ENCODE results near the gene SERPINE2. TPM values are rescaled to one million over a fixed set of nuclear protein-coding genes. Genes with fewer than 3 reads are reported as not detected.

The SERPINE2 gene
- total RNA-seq, 1 experiment from 2014 or later = 93.3 TPM

DNA sequence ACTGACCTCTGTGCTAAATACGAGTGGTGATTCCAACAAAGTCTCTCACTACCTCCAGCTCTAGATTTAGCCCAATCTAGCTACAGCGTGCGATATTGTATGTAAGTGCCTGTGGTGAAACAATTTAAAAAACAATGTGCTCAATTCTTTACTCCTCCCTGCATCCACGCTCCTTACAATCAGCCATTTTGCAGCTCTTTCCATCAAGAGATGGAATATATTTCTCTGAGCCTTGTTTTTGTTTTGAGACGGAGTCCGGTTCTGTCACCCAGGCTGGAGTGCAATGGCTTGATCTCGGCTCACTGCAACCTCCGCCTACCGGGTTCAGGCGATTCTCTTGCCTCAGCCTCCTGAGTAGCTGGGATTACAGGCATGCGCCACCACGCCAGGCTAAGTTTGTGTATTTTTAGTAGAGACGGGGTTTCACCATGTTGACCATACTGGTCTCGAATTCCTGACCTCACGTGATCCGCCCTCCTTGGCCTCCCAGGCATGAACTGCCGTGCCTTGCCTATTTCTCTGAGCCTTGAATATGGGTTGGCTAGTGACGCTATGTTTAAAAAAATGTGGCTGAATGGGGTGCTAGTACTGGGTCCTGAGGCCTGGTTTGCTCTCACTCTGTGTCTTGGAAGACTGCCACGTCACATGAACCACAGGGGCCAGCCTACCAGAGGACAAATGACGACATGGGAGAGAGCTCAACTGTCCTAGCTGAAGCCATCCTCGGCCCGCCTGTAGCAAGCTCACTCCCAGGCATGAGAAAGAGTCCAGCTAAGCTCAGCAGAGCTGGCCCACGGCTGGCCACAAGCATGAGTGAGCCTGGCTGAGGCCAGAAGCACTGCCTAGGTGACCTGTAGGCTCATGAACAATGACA is 108.7 kb downstream of the SERPINE2 start:
- POLR2A ChIA-PET = no interaction called here
- H3K9me3 ChIP-seq (ENCODE audit: control insufficient read depth in 1 of 2, insufficient read depth in 1 of 2, low read depth in 1 of 2, low read length in 2 of 2) = peaks cover 0 to 7% of the 10 kb centered on the region in 2 experiments; a peak in 1 of 4 replicates
- H3K27ac ChIP-seq (ENCODE audit: low read depth, low read length) = no peak overlapping the region
- H3K4me2 ChIP-seq (ENCODE audit: low read length) = no peak overlapping the region
- CTCF ChIA-PET = no interaction called here
- no peaks in the 10 kb centered on the region for H3K36me3 ChIP-seq (ENCODE audit: control insufficient read depth in 1 of 2, insufficient read depth in 2 of 2, low read length in 2 of 2)
- DNase-seq (ENCODE audit: low read depth, low spot score) (no peak), ATAC-seq (no peak)
- no peaks in the 10 kb centered on the region for H3K27me3 ChIP-seq (ENCODE audit: insufficient read depth, low read length)
- RAD21 ChIA-PET (ENCODE audit: low non-redundant PET in 1 of 2, low total read pairs in 2 of 2, uncharacterized antibody in 2 of 2, unreplicated experiment in 2 of 2) = no interaction called here
- H3K9me2 ChIP-seq (ENCODE audit: insufficient read depth) = no peaks in the 10 kb centered on the region
- H3K9ac ChIP-seq (ENCODE audit: low read length) = no peak overlapping the region
- peaks cover 26 to 32% of the 10 kb centered on the region in 2 experiments for H3K4me1 ChIP-seq (ENCODE audit: control insufficient read depth in 1 of 2, insufficient read depth in 2 of 2, low read length in 2 of 2)
- no peak for TF ChIP-seq CEBPB (IDR thresholded peaks at IDR 0.05; ENCODE audit: low read depth)
- TF ChIP-seq EZH2phosphoT487 (IDR thresholded peaks at IDR 0.05; ENCODE audit: borderline replicate concordance) = no peak
- BruUV-seq (replicated peaks) = no TSS peak
- no peak overlapping the region for H2AFZ ChIP-seq (ENCODE audit: low read depth, low read length, poor library complexity, severe bottlenecking)
- peaks cover 69% of the 10 kb centered on the region for H3K79me2 ChIP-seq (ENCODE audit: insufficient read depth, low read length)
- no peak overlapping the region for H3K4me3 ChIP-seq (replicated peaks in 1 of 2; ENCODE audit: low read depth in 1 of 2, low read length in 2 of 2)
- H4K20me1 ChIP-seq (ENCODE audit: insufficient read depth) = no peaks in the 10 kb centered on the region
- intact Hi-C loops (cut with micrococcal nuclease) = no loop called here

DNA sequence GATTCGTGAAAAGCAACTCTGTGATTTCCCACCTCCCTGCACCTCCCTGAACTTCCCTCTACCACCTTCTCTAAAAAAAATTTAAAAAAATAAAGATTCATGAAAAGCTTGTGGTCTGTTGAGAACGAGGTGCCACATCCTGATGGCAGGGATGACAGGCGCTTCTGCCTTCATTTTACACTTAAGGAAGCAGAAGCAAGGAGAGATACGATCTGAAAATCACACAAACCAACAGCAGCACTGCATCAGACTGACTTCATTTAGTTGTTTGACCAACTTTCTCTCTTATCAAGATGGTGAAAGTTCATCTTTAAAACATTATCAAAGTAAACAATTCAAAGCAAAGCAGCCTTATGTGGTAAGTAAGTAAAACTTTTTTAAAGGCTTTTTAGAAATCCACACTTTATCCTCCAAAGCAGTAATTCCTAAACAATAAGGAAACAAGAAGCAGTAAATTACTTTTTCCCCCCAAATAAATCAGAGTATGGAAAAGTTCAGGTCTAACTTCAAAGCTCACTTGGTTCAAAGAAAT is 109.4 kb downstream of the SERPINE2 start:
- intact Hi-C loops (cut with micrococcal nuclease) = no loop called here
- no peak overlapping the region for H3K9ac ChIP-seq (ENCODE audit: low read length)

More for the DNA sequence above, 109.4 kb downstream of the SERPINE2 start:
- ChIA-PET POLR2A (no interaction called here), RAD21 (ENCODE audit: low non-redundant PET in 1 of 2, low total read pairs in 2 of 2, uncharacterized antibody in 2 of 2, unreplicated experiment in 2 of 2) (no interaction called here), CTCF (no interaction called here)
- Histone ChIP-seq H3K9me3 (ENCODE audit: control insufficient read depth in 1 of 2, insufficient read depth in 1 of 2, low read depth in 1 of 2, low read length in 2 of 2) (peaks cover 0 to 7% of the 10 kb centered on the region in 2 experiments; a peak in 1 of 4 replicates), H3K9me2 (ENCODE audit: insufficient read depth) (no peaks in the 10 kb centered on the region), H3K4me2 (ENCODE audit: low read length) (no peak overlapping the region), H3K27me3 (ENCODE audit: insufficient read depth, low read length) (no peaks in the 10 kb centered on the region), H3K4me1 (ENCODE audit: control insufficient read depth in 1 of 2, insufficient read depth in 2 of 2, low read length in 2 of 2) (peaks cover 22 to 25% of the 10 kb centered on the region in 2 experiments), H3K27ac (ENCODE audit: low read depth, low read length) (no peak overlapping the region), H3K4me3 (replicated peaks in 1 of 2; ENCODE audit: low read depth in 1 of 2, low read length in 2 of 2) (no peak overlapping the region), H2AFZ (ENCODE audit: low read depth, low read length, poor library complexity, severe bottlenecking) (no peak overlapping the region), H4K20me1 (ENCODE audit: insufficient read depth) (no peaks in the 10 kb centered on the region), H3K36me3 (ENCODE audit: control insufficient read depth in 1 of 2, insufficient read depth in 2 of 2, low read length in 2 of 2) (no peaks in the 10 kb centered on the region), H3K79me2 (ENCODE audit: insufficient read depth, low read length) (peaks cover 62% of the 10 kb centered on the region)
- ATAC-seq (no peak), DNase-seq (ENCODE audit: low read depth, low spot score) (no peak)
- no peak for TF ChIP-seq POLR2A (IDR thresholded peaks at IDR 0.05; ENCODE audit: borderline replicate concordance, extremely low read depth, insufficient read depth, insufficient read length)
- no peak for TF ChIP-seq TCF7L2 (IDR thresholded peaks at IDR 0.05; ENCODE audit: borderline replicate concordance, extremely low read depth, insufficient read depth, insufficient read length)
- no peak for TF ChIP-seq ZNF274 (IDR thresholded peaks at IDR 0.05; ENCODE audit: low read depth, low read length)
- no peak for TF ChIP-seq FOSL1 (IDR thresholded peaks at IDR 0.05; ENCODE audit: low read depth)
- TF ChIP-seq, protein P1, sequence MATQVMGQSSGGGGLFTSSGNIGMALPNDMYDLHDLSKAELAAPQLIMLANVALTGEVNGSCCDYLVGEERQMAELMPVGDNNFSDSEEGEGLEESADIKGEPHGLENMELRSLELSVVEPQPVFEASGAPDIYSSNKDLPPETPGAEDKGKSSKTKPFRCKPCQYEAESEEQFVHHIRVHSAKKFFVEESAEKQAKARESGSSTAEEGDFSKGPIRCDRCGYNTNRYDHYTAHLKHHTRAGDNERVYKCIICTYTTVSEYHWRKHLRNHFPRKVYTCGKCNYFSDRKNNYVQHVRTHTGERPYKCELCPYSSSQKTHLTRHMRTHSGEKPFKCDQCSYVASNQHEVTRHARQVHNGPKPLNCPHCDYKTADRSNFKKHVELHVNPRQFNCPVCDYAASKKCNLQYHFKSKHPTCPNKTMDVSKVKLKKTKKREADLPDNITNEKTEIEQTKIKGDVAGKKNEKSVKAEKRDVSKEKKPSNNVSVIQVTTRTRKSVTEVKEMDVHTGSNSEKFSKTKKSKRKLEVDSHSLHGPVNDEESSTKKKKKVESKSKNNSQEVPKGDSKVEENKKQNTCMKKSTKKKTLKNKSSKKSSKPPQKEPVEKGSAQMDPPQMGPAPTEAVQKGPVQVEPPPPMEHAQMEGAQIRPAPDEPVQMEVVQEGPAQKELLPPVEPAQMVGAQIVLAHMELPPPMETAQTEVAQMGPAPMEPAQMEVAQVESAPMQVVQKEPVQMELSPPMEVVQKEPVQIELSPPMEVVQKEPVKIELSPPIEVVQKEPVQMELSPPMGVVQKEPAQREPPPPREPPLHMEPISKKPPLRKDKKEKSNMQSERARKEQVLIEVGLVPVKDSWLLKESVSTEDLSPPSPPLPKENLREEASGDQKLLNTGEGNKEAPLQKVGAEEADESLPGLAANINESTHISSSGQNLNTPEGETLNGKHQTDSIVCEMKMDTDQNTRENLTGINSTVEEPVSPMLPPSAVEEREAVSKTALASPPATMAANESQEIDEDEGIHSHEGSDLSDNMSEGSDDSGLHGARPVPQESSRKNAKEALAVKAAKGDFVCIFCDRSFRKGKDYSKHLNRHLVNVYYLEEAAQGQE (IDR thresholded peaks at IDR 0.05; ENCODE audit: low read depth) = no peak
- no peak for TF ChIP-seq SIN3A (IDR thresholded peaks at IDR 0.05; ENCODE audit: low read depth)
- TF ChIP-seq, protein P2, sequence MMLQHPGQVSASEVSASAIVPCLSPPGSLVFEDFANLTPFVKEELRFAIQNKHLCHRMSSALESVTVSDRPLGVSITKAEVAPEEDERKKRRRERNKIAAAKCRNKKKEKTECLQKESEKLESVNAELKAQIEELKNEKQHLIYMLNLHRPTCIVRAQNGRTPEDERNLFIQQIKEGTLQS (IDR thresholded peaks at IDR 0.05) = no peak
- no peak for TF ChIP-seq ELF1 (IDR thresholded peaks at IDR 0.05; ENCODE audit: borderline replicate concordance, low read depth)
- no peak for TF ChIP-seq CBX3 (IDR thresholded peaks at IDR 0.05; ENCODE audit: low read depth)
- TF ChIP-seq, protein P3, sequence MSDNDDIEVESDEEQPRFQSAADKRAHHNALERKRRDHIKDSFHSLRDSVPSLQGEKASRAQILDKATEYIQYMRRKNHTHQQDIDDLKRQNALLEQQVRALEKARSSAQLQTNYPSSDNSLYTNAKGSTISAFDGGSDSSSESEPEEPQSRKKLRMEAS (IDR thresholded peaks at IDR 0.05) = no peak
- BruUV-seq (replicated peaks) = no TSS peak

Data from HCT116 (cell line).